ENCODE results near the gene PDS5A.
A peak's percentile ranks its signal among the peaks of the same experiment; 100 is the strongest.
"Not testable (repeated sequence)": the region's sequence is repeated elsewhere in the genome, so short reads cannot be mapped to it uniquely, and the experiment has no call there.

PDS5A gene, protein sequence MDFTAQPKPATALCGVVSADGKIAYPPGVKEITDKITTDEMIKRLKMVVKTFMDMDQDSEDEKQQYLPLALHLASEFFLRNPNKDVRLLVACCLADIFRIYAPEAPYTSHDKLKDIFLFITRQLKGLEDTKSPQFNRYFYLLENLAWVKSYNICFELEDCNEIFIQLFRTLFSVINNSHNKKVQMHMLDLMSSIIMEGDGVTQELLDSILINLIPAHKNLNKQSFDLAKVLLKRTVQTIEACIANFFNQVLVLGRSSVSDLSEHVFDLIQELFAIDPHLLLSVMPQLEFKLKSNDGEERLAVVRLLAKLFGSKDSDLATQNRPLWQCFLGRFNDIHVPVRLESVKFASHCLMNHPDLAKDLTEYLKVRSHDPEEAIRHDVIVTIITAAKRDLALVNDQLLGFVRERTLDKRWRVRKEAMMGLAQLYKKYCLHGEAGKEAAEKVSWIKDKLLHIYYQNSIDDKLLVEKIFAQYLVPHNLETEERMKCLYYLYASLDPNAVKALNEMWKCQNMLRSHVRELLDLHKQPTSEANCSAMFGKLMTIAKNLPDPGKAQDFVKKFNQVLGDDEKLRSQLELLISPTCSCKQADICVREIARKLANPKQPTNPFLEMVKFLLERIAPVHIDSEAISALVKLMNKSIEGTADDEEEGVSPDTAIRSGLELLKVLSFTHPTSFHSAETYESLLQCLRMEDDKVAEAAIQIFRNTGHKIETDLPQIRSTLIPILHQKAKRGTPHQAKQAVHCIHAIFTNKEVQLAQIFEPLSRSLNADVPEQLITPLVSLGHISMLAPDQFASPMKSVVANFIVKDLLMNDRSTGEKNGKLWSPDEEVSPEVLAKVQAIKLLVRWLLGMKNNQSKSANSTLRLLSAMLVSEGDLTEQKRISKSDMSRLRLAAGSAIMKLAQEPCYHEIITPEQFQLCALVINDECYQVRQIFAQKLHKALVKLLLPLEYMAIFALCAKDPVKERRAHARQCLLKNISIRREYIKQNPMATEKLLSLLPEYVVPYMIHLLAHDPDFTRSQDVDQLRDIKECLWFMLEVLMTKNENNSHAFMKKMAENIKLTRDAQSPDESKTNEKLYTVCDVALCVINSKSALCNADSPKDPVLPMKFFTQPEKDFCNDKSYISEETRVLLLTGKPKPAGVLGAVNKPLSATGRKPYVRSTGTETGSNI (N-terminal part only)

DNA sequence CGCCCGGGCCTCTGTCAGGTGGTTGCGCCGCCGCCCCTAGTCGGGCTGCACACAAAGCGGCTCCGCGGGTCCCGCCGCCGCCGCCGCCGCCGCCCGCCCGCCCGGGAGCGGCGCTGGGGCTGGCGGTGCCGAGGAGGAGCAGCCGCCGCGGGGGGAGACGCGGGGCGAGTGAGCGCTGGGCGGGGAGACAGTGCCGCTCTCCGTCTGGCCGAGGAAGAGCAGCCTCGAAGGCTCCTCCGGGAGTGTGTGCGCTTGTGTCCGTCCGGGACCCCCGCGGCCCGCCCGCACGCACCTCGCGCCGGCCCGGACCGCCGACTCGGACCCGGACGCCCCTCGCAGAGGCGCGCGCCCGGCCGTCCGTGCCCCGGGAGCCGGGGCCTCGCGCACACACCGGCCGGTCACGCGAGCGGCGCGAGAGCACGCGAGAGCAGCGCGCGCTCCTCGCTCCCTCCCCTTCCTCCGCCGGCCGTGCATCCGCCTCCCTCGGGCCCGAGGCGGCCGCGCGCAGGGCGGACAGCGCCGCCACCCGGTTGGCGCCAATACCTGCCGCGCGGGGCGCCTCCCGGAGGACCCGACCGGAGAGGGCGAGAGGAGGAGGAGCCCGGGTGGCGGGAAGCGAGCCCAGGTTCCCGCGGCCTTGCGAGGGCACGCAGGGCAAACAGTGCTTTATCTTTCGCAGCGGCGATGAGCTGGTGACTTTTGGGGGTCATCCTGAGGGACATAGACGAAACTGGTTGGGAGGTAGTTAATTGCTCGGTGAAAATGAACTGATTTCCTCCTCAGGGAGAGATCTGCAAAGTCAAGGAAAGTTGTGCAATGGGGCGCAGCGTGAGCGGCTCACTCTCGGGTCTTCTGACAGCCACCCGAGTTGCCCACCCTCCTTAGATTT lies at the start of gene PDS5A:
TSS of gene PDS5A (minus strand) at position 423 of the 889 bp plus-strand sequence. CDS start 1,334 bp downstream, outside the sequence.
- DNase-seq (ENCODE audit: low read depth), result peak; percentile 94

DNA sequence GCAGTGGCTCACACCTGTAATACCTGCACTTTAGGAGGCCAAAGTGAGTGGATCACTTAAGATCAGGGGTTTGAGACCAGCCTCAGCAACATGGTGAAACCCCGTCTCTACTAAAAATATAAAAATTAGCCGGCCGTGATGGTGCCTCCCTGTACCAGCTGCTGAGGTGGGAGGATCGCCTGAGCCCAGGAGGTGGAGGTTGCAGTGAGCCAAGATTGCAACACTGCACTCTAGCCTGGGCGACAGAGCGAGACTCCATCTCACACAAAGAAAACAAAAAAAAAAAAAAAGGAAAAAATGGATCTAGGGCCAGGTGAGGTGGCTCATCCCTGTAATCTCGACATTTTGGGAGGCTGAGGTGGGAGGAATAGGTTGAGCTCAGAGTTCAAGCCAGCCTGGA lies 46.3 kb upstream of the PDS5A start:
- DNase-seq (ENCODE audit: low read depth), result not testable (repeated sequence)

DNA sequence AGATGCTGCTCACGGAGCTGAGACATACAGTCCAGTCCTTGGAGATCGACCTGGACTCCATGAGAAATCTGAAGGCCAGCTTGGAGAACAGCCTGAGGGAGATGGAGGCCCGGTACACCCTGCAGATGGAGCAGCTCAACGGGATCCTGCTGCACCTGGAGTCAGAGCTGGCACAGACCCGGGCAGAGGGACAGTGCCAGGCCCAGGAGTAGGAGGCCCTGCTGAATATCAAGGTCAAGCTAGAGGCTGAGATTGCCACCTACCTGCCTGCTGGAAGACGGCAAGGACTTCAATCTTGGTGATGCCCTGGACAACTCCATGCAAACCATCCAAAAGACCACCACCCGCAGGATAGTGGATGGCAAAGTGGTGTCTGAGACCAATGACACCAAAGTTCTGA lies 43.4 kb upstream of the PDS5A start:
- DNase-seq (ENCODE audit: low read depth), result not testable (repeated sequence)

DNA sequence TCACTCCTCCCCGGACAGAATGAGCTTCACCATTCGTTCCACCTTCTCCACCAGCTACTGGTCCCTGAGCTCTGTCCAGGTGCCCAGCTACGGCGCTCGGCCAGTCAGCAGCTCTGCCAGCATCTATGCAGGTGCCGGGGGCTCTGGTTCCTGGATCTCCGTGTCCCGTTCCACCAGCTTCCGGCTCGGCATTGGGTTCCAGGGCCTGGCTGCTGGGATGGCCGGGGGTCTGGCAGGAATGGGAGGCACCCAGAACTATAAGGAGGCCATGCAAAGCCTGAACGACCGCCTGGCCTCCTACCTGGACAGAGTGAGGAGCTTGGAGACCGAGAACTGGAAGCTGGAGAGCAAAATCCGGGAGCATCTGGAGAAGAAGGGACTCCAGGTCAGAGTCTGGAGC lies 42.5 kb upstream of the PDS5A start:
- no peak for DNase-seq (ENCODE audit: low read depth)

DNA sequence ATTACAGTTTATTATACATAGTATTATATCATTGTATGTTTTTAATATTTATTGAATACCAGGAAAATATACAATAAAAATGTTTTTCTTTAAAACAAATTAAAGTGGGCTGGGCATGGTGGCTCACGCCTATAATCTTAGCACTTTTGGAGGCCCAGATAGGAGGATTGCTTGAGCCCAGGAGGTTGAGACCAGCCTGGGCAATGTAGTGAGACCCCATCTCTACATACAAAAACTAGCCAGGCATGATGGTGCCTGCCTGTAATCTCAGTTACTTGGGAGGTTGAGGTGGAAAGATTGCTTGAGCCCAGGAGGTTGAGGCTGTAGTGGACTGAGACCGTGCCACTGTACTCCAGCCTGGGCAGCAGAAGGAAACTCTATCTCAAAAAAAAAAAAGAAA lies 38.3 kb upstream of the PDS5A start:
- no peak for DNase-seq (ENCODE audit: low read depth)

DNA sequence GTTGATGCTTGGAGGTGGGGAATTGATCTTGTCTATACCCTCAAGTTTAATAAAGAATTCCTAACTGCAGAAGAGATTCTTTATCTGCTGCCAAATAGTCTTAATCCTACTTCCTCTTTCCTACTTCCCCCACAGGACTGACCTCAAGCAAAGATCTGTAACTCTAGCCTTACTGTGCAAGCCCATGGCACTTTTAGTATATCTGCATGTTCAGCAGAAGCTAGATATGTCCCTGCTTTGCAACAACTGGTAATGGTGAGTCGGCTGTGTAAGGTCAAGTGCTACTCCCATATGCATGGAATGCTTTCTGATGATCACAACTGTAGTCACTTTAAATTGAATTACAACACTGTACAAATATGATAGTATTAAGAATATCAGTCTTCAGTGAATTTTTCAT lies 26.3 kb upstream of the PDS5A start:
- DNase-seq (ENCODE audit: low read depth), result no peak

DNA sequence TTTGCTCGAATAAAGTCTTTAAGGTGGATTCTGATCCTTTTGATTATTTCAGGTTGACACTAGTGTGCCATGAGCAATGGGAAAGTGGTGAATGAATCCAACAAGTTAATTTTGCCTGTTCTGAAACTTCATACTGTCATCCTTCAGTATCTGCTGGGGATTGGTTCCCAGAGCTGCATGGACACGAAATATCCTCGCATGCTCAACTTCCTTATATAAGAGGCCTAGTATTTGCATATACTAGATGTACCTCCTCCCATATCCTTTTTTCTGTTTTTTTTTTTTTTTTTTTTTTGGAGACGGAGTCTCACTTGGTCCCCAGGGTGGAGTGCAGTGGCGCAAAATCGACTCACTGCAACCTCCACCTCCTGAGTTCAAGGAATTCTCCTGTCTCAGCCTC lies 23.0 kb upstream of the PDS5A start:
- DNase-seq (ENCODE audit: low read depth), result no peak

DNA sequence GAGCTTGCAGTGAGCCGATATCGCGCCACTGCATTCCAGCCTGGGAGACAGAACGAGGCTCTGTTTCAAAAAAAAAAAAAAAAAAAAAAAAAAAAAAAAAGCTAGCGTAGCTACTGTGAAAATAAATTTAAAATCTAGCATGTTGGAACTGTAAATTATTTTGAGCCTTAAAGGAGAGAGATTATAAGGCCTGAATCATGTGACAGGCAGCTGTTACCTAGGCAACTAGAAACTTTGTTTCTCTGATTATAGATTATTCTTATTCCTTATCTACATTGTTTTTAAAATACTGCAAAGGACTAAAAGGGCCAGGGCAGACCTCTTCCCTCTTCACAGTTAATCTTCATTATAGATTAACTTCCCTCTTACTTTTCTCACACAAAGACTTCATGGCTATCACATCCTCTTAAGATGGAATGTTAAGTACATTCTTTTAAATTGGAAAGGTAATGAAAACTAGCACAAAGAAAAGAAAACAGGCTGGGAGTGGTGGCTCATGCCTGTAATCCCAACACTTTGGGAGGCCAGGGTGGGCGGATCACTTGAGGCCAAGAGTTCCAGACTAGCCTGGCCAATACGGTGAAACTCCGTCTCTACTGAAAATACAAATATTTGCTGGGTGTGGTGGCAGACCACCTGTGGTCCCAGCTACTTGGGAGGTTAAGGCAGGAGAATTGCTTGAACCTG lies 21.1 kb upstream of the PDS5A start:
- DNase-seq (ENCODE audit: low read depth), result no peak

DNA sequence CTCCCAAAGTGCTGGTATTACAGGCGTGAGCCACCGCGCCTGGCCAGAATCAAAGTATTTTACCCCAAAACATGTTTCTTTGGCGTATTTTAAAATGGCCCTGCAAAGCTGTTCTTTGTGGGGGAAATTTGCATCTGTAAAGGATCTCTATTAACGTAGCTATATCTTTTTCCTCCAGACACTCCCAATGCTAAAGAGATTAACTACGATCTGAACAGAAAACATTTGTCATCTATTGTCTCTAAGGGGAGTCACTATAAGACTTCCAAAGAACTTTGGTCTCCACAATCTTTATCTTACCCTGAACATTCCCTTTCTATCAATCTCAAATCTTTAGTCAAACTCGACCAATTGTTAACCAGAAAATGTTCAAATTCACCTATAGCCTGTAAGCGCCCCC lies 19.1 kb upstream of the PDS5A start:
- no peak for DNase-seq (ENCODE audit: low read depth)

DNA sequence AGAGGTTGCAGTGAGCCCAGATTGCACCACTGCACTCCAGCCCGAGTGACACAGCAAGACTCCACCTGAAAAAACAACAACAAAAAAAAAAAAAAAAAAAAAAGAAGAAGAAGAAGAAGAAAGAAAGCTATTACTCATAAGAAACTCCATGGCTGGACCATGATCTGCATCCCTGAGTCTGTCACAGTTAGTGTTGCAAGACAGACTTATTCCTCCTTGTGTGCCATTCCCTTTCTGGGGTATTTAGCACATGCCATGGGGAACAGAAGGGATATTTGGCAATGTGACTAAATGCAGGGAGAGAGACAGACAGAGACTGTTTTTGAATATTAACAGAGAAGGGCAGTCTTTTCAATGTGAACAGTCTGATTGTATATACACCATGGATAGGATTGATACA lies 16.7 kb upstream of the PDS5A start:
- no peak for DNase-seq (ENCODE audit: low read depth)

DNA sequence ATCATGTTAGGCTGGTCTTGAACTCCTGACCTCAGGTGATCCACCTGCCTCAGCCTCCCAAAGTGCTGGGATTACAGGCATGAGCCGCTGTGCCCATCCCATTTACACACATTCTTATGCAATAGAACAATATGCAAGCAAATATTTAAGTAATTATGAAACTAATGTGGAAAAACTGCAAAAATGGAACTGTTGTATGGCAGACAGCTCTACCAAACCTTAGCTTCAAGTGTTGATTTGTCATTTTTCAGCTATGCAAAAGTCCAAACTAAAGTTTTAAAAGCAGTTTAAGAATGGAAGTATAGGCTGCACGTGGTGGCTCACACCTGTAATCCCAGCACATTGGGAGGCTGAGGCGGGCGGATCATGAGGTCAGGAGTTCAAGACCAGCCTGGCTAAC lies 11.7 kb upstream of the PDS5A start:
- not testable (repeated sequence) for DNase-seq (ENCODE audit: low read depth)

DNA sequence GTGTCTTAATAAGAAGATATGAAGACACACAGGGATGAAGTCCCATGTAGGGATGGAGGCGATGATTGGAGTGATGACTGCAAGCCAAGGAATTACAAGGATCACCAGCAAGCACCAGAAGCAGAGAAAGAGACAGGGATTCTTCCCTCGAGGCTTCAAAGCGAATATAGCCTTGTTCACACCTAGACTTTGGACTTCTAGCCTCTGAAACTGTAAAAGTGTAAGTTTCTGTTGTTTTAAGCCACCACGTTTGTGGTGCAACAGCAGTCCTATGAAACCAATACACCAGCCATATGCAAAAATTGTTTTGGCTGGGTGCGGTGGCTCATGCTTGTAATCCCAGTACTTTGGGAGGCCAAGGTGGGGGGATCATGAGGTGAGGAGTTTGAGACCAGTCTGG lies 9.8 kb upstream of the PDS5A start:
- DNase-seq (ENCODE audit: low read depth), result no peak

DNA sequence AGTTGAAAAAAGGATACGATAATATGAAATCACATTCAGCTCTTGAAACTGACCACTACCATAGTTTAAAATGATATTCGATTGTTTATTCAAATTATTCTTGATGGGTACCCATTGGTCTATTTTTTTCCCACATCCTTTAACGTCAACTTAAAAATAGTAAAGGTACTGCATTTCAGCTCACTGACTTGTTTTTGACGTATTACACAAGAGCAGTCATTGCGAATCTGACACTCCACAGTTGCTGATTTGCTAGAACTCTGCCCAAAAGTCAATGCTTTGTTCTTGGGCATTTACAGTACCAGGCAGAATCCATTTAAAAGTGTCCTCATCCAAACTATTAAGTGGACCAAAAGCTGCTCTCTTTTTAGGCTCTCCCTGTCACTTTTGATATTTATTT lies 1.2 kb upstream of the PDS5A start:
- no peak for DNase-seq (ENCODE audit: low read depth)

DNA sequence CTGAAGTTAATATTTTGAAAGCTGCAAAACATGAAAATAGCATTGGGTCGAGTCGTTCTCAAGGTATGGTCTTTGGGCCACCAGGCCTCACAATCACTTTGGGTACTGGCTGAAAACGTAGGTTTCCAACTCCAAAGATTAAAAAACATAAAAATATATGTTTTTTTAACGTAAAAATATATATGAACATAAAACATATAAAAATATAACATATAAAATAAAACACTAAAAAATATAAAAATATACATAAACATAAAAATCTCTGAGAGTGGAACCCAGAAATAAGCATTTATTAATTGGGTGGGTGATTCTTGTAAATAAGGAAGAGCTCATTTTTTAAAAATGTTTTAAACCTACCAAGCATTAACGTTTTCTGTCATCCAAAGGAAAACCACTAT lies 666 bp upstream of the PDS5A start:
- DNase-seq (ENCODE audit: low read depth), result no peak

DNA sequence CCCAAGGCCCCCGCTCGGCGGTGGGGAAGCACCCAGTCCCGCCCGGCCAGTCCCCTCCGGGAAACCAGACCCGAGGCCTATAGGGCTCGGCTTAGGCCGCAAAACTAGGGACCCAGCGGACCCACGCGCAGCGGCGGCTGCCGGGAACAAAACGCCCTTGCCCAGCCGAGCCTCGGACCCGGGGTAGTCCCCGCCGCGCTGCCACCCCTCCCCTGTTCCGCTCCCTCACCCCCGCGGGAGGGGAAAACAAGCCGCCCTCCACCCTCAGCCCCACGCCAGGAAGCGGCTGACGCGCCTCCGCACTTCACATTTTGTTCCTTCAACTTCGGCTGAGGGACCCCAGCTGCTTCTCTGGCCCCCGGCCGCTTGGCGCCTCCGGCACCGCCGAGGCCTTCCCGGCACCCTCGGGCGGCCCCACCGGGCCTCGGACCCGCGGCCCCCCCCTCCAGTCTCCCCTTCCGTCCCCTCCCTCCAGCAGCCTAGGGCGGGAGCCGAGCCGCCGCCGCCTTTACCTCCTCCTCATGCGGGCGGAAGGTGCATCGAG lies 694 bp downstream of the PDS5A start:
- DNase-seq (ENCODE audit: low read depth), result peak; percentile 34

DNA sequence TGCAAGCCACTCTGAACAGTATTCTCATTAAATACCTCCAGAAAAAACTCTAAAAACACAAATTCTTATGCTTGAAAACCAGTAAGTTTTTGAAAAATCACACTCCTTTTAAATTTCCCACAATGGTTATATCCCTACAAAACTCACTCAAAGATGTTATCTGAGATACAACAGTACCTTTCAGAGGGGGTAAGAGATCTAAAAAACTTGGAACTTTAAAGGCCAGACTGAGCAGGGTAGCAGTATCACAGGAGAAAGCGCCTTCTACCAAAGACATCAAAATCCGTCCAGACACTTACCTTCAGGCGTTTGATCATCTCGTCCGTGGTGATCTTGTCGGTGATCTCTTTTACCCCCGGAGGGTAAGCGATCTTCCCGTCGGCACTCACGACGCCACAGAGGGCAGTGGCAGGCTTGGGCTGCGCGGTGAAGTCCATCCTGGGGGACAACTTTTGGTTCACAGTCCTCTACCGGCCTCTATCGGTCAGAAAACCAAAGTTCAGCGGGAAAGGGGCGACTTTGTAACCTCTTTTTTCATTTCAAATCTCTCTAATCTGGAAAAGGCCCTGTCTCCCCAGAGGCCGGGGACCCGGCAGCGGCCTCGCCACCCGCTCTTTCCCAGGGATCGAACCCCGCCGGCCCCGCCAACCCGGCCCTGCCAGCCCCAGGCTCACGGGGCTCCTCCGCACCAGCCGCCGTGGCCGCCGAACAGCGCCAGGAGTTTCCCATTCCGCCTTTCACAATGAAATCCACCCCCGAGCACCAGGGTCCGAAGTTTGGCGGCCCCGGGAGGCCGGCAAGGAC lies 1.4 kb downstream of the PDS5A start:
- peak; percentile 53 for DNase-seq (ENCODE audit: low read depth)

DNA sequence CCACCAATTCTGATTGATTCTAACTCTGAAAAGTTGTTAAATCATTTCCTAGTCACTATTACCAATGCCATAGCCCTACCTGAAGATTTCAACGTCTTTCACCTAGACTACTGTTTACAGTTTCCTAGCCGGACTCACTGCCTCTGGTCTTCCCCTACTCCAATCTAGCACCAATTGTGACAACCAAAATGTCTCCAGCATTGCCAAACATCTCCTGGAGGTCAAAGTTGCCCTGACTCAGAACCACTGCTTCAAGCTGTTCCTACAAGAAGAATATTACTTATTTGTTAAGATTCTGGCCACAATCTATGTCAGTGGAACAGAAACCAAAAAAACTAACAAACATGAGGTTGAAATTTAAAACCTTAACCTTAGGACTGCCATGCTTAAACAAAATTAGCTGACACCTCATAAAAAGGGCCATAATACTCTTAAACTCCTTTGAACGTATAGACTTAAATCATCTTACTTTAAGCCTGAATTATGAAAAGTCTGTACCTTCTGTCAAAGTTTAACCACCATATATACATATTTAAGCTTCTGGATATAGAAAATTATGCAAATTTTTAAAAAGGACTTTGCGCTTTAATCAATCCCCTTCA lies 2.1 kb downstream of the PDS5A start:
- no peak for DNase-seq (ENCODE audit: low read depth)

DNA sequence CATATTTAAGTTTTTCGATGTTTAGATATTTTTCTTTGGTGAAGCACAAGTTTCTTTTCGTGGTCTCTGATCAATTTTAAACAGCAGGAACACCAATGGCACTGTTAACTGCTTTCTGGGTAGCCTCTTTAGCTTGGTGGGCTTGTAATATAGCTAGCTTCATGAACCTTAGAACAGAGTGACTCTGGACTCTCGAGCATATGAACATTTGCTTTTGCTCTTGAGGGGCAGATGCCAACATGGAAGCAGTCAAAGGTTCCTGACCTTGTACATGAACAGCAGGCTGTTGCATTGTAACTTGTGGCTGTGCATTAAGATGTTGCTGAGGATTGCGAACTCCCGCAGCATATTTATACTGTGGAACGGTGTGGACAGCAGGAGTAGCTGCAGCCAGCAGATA lies 4.7 kb downstream of the PDS5A start:
- not testable (repeated sequence) for DNase-seq (ENCODE audit: low read depth)
